HCT116 (cell line): ENCODE results near the gene COMMD9. TPM values are rescaled to one million over a fixed set of nuclear protein-coding genes. Genes with fewer than 3 reads are reported as not detected.

Source experiments
- ATAC-seq: fragments of 200-7000 bp; cut with Tn5 transposase; 2 replicates; pipeline ENCODE4 v1.9.1; 2020; ENCODE audit warnings: mild to moderate bottlenecking, moderate library complexity
- BruUV-seq: library from RNA; stranded (reverse); fragments of 400-500 nt; replicated peaks from 2 replicates; lab custom pipeline; 2021; lab: Mats Ljungman, UMichigan
- CTCF ChIA-PET: fragments of 300-600 bp; sonication (Branson Sonifier 250); formaldehyde crosslinking; loops from one replicate; lab custom pipeline; 2021; ENCODE audit warnings: antibody characterized with exemption; lab: Charles Lee
- POLR2A ChIA-PET: fragments of 300-600, 350-600 bp; sonication (Branson Sonifier 250); formaldehyde crosslinking; loops from one replicate; lab custom pipeline; 2021; ENCODE audit warnings: antibody characterized with exemption; lab: Charles Lee
- RAD21 ChIA-PET, 2 experiments: fragments of 300-600 bp; sonication (Branson Sonifier 250); formaldehyde crosslinking; loops; one replicate each; lab custom pipeline; 2023; ENCODE audit warnings: low total read pairs in 2 of 2; ENCODE audit not compliant: uncharacterized antibody in 2 of 2, unreplicated experiment in 2 of 2, low non-redundant PET in 1 of 2; lab: Charles Lee
- DNase-seq: peaks from one replicate; pipeline ENCODE4 v3.0.0-alpha.2; 2010; ENCODE audit warnings: low read depth, low spot score
- H2AFZ ChIP-seq: fragments of 200-600 bp; shearing (Covaris generic), sonication (generic); 2 replicates; pipeline ENCODE4 v1.6.1; 2017; ENCODE audit warnings: low read depth, mixed run types, mixed read lengths, antibody characterized with exemption, low read length; ENCODE audit not compliant: poor library complexity, severe bottlenecking
- H3K27ac ChIP-seq: 2 replicates; pipeline ENCODE4 v1.5.1; 2012; ENCODE audit warnings: low read depth, low read length
- H3K27me3 ChIP-seq: fragments of 200-600 bp; sonication (generic); 2 replicates; pipeline ENCODE4 v1.6.1; 2016; ENCODE audit warnings: mixed run types, low read length, mixed read lengths; ENCODE audit not compliant: insufficient read depth
- H3K36me3 ChIP-seq, 2 experiments: fragments of 200-500 bp in 1 of 2; fragments of 200-600 bp in 1 of 2; sonication (Bioruptor generic) in 1 of 2; sonication (generic) in 1 of 2; 2 replicates each; pipeline versions ENCODE4 v1.5.1 to v1.6.1; 2014 to 2016; ENCODE audit warnings: low read length in 2 of 2, inconsistent platforms in 1 of 2, mixed read lengths in 1 of 2, mixed run types in 1 of 2; ENCODE audit not compliant: insufficient read depth in 2 of 2, control insufficient read depth in 1 of 2
- H3K4me1 ChIP-seq, 2 experiments: fragments of 200-600 bp in 1 of 2; sonication (generic) in 1 of 2; 2 replicates each; pipeline versions ENCODE4 v1.5.1 to v1.6.1; 2012 to 2017; ENCODE audit warnings: low read length in 2 of 2, inconsistent platforms in 1 of 2, mild to moderate bottlenecking in 1 of 2, mixed read lengths in 1 of 2, mixed run types in 1 of 2, moderate library complexity in 1 of 2; ENCODE audit not compliant: insufficient read depth in 2 of 2, control insufficient read depth in 1 of 2
- H3K4me2 ChIP-seq: fragments of 200-600 bp; sonication (generic); 2 replicates; pipeline ENCODE4 v1.6.1; 2017; ENCODE audit warnings: mixed run types, low read length, mixed read lengths
- H3K4me3 ChIP-seq, 2 experiments: fragments of 200-600 bp in 1 of 2; sonication (generic) in 1 of 2; replicated peaks in 1 of 2; 2 replicates each; pipeline ENCODE4 v1.5.1; 2011 to 2016; ENCODE audit warnings: low read length in 2 of 2, control low read depth in 1 of 2, low read depth in 1 of 2, mild to moderate bottlenecking in 1 of 2, mixed read lengths in 1 of 2, mixed run types in 1 of 2
- H3K79me2 ChIP-seq: fragments of 200-600 bp; sonication (generic); 2 replicates; pipeline ENCODE4 v1.6.1; 2017; ENCODE audit warnings: mild to moderate bottlenecking, mixed run types, low read length, moderate library complexity, mixed read lengths; ENCODE audit not compliant: insufficient read depth
- H3K9ac ChIP-seq: fragments of 200-600 bp; sonication (generic); 2 replicates; pipeline ENCODE4 v1.6.1; 2016; ENCODE audit warnings: low read length, mixed read lengths
- H3K9me2 ChIP-seq: fragments of 200-600 bp; sonication (generic), shearing (Covaris generic); 2 replicates; pipeline ENCODE4 v1.6.1; 2017; ENCODE audit warnings: mixed run types, mild to moderate bottlenecking, moderate library complexity; ENCODE audit not compliant: insufficient read depth
- H3K9me3 ChIP-seq, 2 experiments: fragments of 200-500 bp in 1 of 2; fragments of 200-600 bp in 1 of 2; sonication (Bioruptor generic) in 1 of 2; sonication (generic) in 1 of 2; 2 replicates each; pipeline ENCODE4 v1.6.1; 2014 to 2017; ENCODE audit warnings: low read length in 2 of 2, mixed read lengths in 2 of 2, inconsistent platforms in 1 of 2, low read depth in 1 of 2, mild to moderate bottlenecking in 1 of 2, mixed run types in 1 of 2, moderate library complexity in 1 of 2; ENCODE audit not compliant: control insufficient read depth in 1 of 2, insufficient read depth in 1 of 2
- H4K20me1 ChIP-seq: fragments of 200-600 bp; sonication (generic), shearing (Covaris generic); 2 replicates; pipeline ENCODE4 v1.6.1; 2017; ENCODE audit warnings: mixed run types, mild to moderate bottlenecking, moderate library complexity; ENCODE audit not compliant: insufficient read depth
- CBX3 ChIP-seq: IDR thresholded peaks from 2 replicates; pipeline ENCODE4 v1.6.1; 2012; ENCODE audit warnings: low read depth
- CEBPB ChIP-seq: IDR thresholded peaks from 2 replicates; pipeline ENCODE4 v1.6.1; 2012; ENCODE audit warnings: low read depth
- JUND ChIP-seq: IDR thresholded peaks from 2 replicates; pipeline ENCODE4 v1.6.1; 2012
- POLR2A ChIP-seq: IDR thresholded peaks from 2 replicates; pipeline ENCODE4 v1.7.0; 2011; ENCODE audit warnings: borderline replicate concordance; ENCODE audit not compliant: insufficient read depth, insufficient read length; ENCODE audit errors: extremely low read depth
- POLR2AphosphoS5 ChIP-seq: IDR thresholded peaks from 2 replicates; pipeline ENCODE4 v1.6.1; 2011; ENCODE audit warnings: mild to moderate bottlenecking, low read depth, low read length, moderate library complexity
- SP1 ChIP-seq: IDR thresholded peaks from 2 replicates; pipeline ENCODE4 v1.6.1; 2012; ENCODE audit warnings: low read depth
- SRF ChIP-seq: IDR thresholded peaks from 2 replicates; pipeline ENCODE4 v1.6.1; 2012; ENCODE audit warnings: low read depth
- intact Hi-C: fragments of 100-400 bp; cut with micrococcal nuclease; formaldehyde crosslinking; loops from 2 replicates; pipeline ENCODE4 v1.10.0; 2022
- total RNA-seq: library from RNA; stranded (reverse); gene quantifications from one replicate; pipeline ENCODE4 v1.2.1, GENCODE V29; 2021; ENCODE audit not compliant: unreplicated experiment
- TF ChIP-seq, protein P1 (sequence below), 3 experiments: fragments of 200-600 bp in 1 of 3; sonication (generic) in 1 of 3; IDR thresholded peaks in 2 of 3; conservative IDR thresholded peaks in 1 of 3; 2 replicates each; pipeline ENCODE4 v1.5.1; 2012 to 2017; ENCODE audit warnings: low read depth in 2 of 3, low read length in 2 of 3, antibody characterized with exemption in 1 of 3, borderline replicate concordance in 1 of 3, control low read depth in 1 of 3, mild to moderate bottlenecking in 1 of 3, mixed read lengths in 1 of 3, mixed run types in 1 of 3, moderate library complexity in 1 of 3; ENCODE audit not compliant: insufficient read depth in 1 of 3

Gene COMMD9
- total RNA-seq, 1 experiment from 2014 or later: 33.3 TPM

DNA sequence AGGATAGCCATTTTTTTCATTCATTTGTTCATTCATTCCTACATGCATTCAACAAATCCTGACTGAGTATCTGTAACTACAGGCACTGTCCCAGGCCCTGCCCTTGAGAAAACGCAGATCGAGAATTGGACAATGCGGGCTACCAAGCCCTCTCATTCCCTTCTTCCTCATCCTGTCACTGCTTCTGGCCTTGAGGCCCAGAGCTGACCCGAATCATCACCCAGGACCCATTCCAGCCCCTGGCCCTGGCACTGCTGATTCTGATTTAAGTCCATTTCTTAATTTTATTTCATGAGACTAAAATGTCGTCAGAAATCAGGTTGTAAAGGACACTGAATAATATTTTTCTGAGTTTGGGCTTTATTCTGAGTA lies 24.3 kb downstream of the COMMD9 start:
- no peaks in the 10 kb centered on the region for H3K9me3 ChIP-seq
- no peak overlapping the region for H3K9ac ChIP-seq
- H3K4me1 ChIP-seq: no peaks in the 10 kb centered on the region
- no peak overlapping the region for H3K27ac ChIP-seq
- ChIA-PET POLR2A (no interaction called here), CTCF (interaction anchor here (1.1 to 4.5 kb wide), 5 partner anchors 443 to 781 kb away, joined by 3 to 45 read pairs (median 8); no protein-coding TSS in a partner anchor), RAD21 (interaction anchor here (0.9 to 1.2 kb wide), 2 partner anchors 214 to 443 kb away, joined by 3 to 4 read pairs; no protein-coding TSS in a partner anchor)
- no peaks in the 10 kb centered on the region for H3K27me3 ChIP-seq
- no peak overlapping the region for H3K4me3 ChIP-seq
- DNase-seq: no peak
- ATAC-seq: no peak
- no peaks in the 10 kb centered on the region for H3K36me3 ChIP-seq
- intact Hi-C loops: loop anchor here (5.0 kb wide), 2 partner anchors 553 to 1338 kb away; no protein-coding TSS in a partner anchor
- no peak overlapping the region for H2AFZ ChIP-seq
- no peak overlapping the region for H3K4me2 ChIP-seq
- H4K20me1 ChIP-seq: no peaks in the 10 kb centered on the region
- TF ChIP-seq CBX3 (no peak), SP1 (no peak), JUND (no peak), POLR2A (no peak), POLR2AphosphoS5 (no peak), SRF (no peak), CEBPB (no peak)
- TF ChIP-seq, protein P1, sequence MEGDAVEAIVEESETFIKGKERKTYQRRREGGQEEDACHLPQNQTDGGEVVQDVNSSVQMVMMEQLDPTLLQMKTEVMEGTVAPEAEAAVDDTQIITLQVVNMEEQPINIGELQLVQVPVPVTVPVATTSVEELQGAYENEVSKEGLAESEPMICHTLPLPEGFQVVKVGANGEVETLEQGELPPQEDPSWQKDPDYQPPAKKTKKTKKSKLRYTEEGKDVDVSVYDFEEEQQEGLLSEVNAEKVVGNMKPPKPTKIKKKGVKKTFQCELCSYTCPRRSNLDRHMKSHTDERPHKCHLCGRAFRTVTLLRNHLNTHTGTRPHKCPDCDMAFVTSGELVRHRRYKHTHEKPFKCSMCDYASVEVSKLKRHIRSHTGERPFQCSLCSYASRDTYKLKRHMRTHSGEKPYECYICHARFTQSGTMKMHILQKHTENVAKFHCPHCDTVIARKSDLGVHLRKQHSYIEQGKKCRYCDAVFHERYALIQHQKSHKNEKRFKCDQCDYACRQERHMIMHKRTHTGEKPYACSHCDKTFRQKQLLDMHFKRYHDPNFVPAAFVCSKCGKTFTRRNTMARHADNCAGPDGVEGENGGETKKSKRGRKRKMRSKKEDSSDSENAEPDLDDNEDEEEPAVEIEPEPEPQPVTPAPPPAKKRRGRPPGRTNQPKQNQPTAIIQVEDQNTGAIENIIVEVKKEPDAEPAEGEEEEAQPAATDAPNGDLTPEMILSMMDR (IDR thresholded peaks at IDR 0.05 in 2 of 3, conservative IDR thresholded peaks at IDR 0.05 in 1 of 3; ENCODE audit: borderline replicate concordance in 1 of 3, insufficient read depth in 1 of 3, low read depth in 2 of 3, low read length in 2 of 3): no peak
- TF ChIP-seq, all 23 proteins: peak for 0
- no peaks in the 10 kb centered on the region for H3K9me2 ChIP-seq
- no TSS peak for BruUV-seq
- H3K79me2 ChIP-seq: no peaks in the 10 kb centered on the region
